Gastroesophageal sphincter (tissue), 4 donors: ENCODE results near the gene CD247. TPM values are rescaled to one million over a fixed set of nuclear protein-coding genes. Genes with fewer than 3 reads are reported as not detected.

Experiments
- ATAC-seq: fragments of 150-250 bp; one replicate; pipeline ENCODE4 v1.9.1; 2016; ENCODE audit warnings: mild to moderate bottlenecking, moderate library complexity
- H3K27ac ChIP-seq, 4 donors: fragments of 200-600 bp; sonication (generic) in 3 of 4; 1 replicate in 3 of 4; 2 replicates in 1 of 4; pipeline ENCODE4 v1.5.1; 2016 to 2019
- H3K27me3 ChIP-seq: fragments of 200-600 bp; sonication (generic); one replicate; pipeline ENCODE4 v1.5.1; 2019
- H3K36me3 ChIP-seq, 2 donors: fragments of 200-600 bp; sonication (generic); one replicate each; pipeline ENCODE4 v1.5.1; 2019; ENCODE audit warnings: control low read depth in 1 of 2
- H3K4me1 ChIP-seq, 3 donors: fragments of 200-600 bp; sonication (generic); 1 replicate in 2 of 3; 2 replicates in 1 of 3; pipeline ENCODE4 v1.5.1; 2016 to 2019; ENCODE audit warnings: control low read depth in 2 of 3
- H3K4me3 ChIP-seq, 2 donors: fragments of 200-600 bp; sonication (generic); one replicate each; pipeline ENCODE4 v1.5.1; 2019; ENCODE audit warnings: mild to moderate bottlenecking in 1 of 2, moderate library complexity in 1 of 2
- H3K9me3 ChIP-seq, 3 donors: fragments of 200-600 bp; sonication (generic); one replicate each; pipeline ENCODE4 v1.5.1; 2017 to 2019; ENCODE audit warnings: control low read depth in 2 of 3
- CTCF ChIP-seq, 4 experiments: fragments of 200-600 bp in 2 of 4; fragments of 450-650 bp in 2 of 4; sonication (generic) in 1 of 4; IDR thresholded peaks; one replicate each; pipeline ENCODE4 v1.5.1; 2017 to 2019; ENCODE audit warnings: antibody characterized with exemption in 4 of 4, mild to moderate bottlenecking in 2 of 4, moderate library complexity in 2 of 4
- EP300 ChIP-seq: sonication (generic); formaldehyde crosslinking; IDR thresholded peaks from one replicate; pipeline ENCODE4 v1.6.1; 2017; ENCODE audit warnings: antibody characterized with exemption, mild to moderate bottlenecking
- POLR2A ChIP-seq, 2 donors: fragments of 450-650 bp; IDR thresholded peaks; one replicate each; pipeline ENCODE4 v1.6.1; 2017; ENCODE audit warnings: antibody characterized with exemption in 2 of 2, mild to moderate bottlenecking in 2 of 2, moderate library complexity in 1 of 2
- POLR2AphosphoS5 ChIP-seq: sonication (generic); formaldehyde crosslinking; IDR thresholded peaks from one replicate; pipeline ENCODE4 v1.6.1; 2017; ENCODE audit warnings: antibody characterized with exemption
- WGBS, 2 donors: methylation state at CpG; one replicate each; pipeline ENCODE4 v1.1.5; 2018; ENCODE audit warnings: low coverage in 1 of 2; 5-methylcytosine and 5-hydroxymethylcytosine counted together
- total RNA-seq, 4 donors: library from RNA; depleted of rRNA; stranded (reverse); fragments of >200 nt; gene quantifications; one replicate each; pipeline ENCODE4 v1.1.0, GENCODE V29; 2016

CD247 gene
- total RNA-seq, 4 donors from 2014 or later: 0.31 to 1.3 (median 0.45) TPM; not detected in 1

GRCh38 chr1:167423684-167424619, 94.4 kb downstream of the CD247 start:
- Histone ChIP-seq H3K4me3 (no peak overlapping the region), H3K9me3 (no peaks in the 10 kb centered on the region), H3K36me3 (peaks cover 0 to 19% of the 10 kb centered on the region in 2 donors), H3K27me3 (no peaks in the 10 kb centered on the region), H3K4me1 (no peaks in the 10 kb centered on the region), H3K27ac (no peak overlapping the region)
- no peak for ATAC-seq
- WGBS, 2 donors: 56 to 67% methylated on average over 3 to 14 of the region's 15 CpGs
- TF ChIP-seq EP300: no peak
- no peak for TF ChIP-seq POLR2A (IDR thresholded peaks at IDR 0.05)
- TF ChIP-seq POLR2AphosphoS5: no peak
- no peak for TF ChIP-seq CTCF (IDR thresholded peaks at IDR 0.05)

DNA sequence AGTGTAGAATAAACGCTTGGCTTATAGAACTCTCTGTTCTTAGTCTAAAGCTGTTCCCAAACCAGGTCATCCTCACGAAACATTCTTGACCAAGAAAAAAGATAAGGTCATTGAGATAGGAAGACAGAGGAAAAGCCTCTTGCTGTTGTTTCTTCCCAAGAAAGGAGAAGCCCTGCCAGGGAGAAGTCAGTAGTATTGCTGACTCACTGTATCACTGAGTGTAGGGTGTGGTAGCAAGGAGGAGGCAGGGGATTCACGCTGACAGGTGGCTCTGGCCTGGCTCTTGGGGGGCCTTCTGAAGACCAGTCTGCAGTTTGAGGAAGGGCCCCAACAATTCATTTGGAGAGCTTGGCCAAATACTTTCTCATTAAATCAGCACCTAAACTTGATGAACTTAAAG, 97.8 kb downstream of the CD247 start:
- H3K27ac ChIP-seq: no peak overlapping the region
- no peak overlapping the region for H3K4me3 ChIP-seq
- H3K4me1 ChIP-seq: no peaks in the 10 kb centered on the region
- H3K9me3 ChIP-seq: no peaks in the 10 kb centered on the region
- no peaks in the 10 kb centered on the region for H3K27me3 ChIP-seq
- peaks cover 0 to 31% of the 10 kb centered on the region in 2 donors for H3K36me3 ChIP-seq
- 50 to 100% methylated on average over 1 to 2 of the region's 3 CpGs for WGBS, 2 donors
- no peak for ATAC-seq
- no peak for TF ChIP-seq POLR2A (IDR thresholded peaks at IDR 0.05)
- no peak for TF ChIP-seq EP300
- TF ChIP-seq CTCF (IDR thresholded peaks at IDR 0.05): no peak
- no peak for TF ChIP-seq POLR2AphosphoS5

DNA sequence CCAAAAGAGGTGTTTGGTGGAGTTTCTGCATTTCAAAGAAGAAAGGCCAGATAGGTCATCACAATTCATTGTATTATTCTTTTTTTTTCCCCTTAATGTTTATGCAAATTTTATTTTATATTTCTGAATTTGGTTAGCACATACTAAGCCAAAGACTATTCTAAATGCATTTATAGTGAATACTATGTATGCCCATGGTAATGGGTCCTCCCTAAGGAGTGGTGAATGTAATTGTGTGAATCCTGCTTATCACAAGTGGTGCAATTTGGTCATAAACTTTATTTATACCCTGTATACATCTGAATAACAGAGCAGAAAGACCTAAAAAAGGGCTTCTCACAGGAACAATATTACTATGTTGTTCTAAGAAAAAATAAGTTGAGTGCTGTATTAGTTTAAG, 99.1 kb downstream of the CD247 start:
- ATAC-seq: no peak
- peaks cover 0 to 32% of the 10 kb centered on the region in 2 donors for H3K36me3 ChIP-seq
- H3K4me3 ChIP-seq: no peak overlapping the region
- H3K9me3 ChIP-seq: no peaks in the 10 kb centered on the region
- no peak for TF ChIP-seq EP300
- TF ChIP-seq CTCF (IDR thresholded peaks at IDR 0.05): no peak
- no peak for TF ChIP-seq POLR2A (IDR thresholded peaks at IDR 0.05)
- no peak for TF ChIP-seq POLR2AphosphoS5
- H3K27ac ChIP-seq: no peak overlapping the region
- no peaks in the 10 kb centered on the region for H3K4me1 ChIP-seq
- no peaks in the 10 kb centered on the region for H3K27me3 ChIP-seq

GRCh38 chr1:167418391-167418790, 99.9 kb downstream of the CD247 start:
- H3K4me3 ChIP-seq: no peak overlapping the region
- H3K9me3 ChIP-seq: no peaks in the 10 kb centered on the region
- H3K36me3 ChIP-seq: peaks cover 0 to 35% of the 10 kb centered on the region in 2 donors
- no peaks in the 10 kb centered on the region for H3K4me1 ChIP-seq
- no peak overlapping the region for H3K27ac ChIP-seq
- no peak for TF ChIP-seq POLR2AphosphoS5
- TF ChIP-seq EP300: no peak
- no peak for TF ChIP-seq POLR2A (IDR thresholded peaks at IDR 0.05)
- no peak for ATAC-seq
- no peaks in the 10 kb centered on the region for H3K27me3 ChIP-seq

- no peak for ATAC-seq
- TF ChIP-seq POLR2AphosphoS5 (no peak), POLR2A (IDR thresholded peaks at IDR 0.05) (no peak), EP300 (no peak), CTCF (IDR thresholded peaks at IDR 0.05) (no peak)
- peaks cover 0 to 53% of the 10 kb centered on the region in 2 donors for H3K36me3 ChIP-seq
Observed at GRCh38 chr1:167416506-167416905, 101.8 kb downstream of the CD247 start.

More at GRCh38 chr1:167416506-167416905, 101.8 kb downstream of the CD247 start:
- no CpG with 5 or more reads among the region's 1 CpG for WGBS, 2 donors
- no peaks in the 10 kb centered on the region for H3K27me3 ChIP-seq
- no peak overlapping the region for H3K27ac ChIP-seq
- H3K4me3 ChIP-seq: no peak overlapping the region
- no peaks in the 10 kb centered on the region for H3K9me3 ChIP-seq
- no peaks in the 10 kb centered on the region for H3K4me1 ChIP-seq
